ENCODE measurements around the gene SLC6A19. TPM values are rescaled to one million over a fixed set of nuclear protein-coding genes. Genes with fewer than 3 reads are reported as not detected.

SLC6A19 gene
- total RNA-seq, 1 experiment from 2014 or later: 0.04 TPM

- Mint-ChIP-seq H3K9me3 (peaks cover 2% of the 10 kb centered on the region), H3K4me1 (peaks cover 4% of the 10 kb centered on the region), H3K27ac (no peak overlapping the region), H3K27me3 (ENCODE audit: low read depth) (no peaks in the 10 kb centered on the region), H3K36me3 (no peaks in the 10 kb centered on the region), H3K4me3 (no peak overlapping the region)
- ATAC-seq (no peak), DNase-seq (ENCODE audit: low spot score) (no peak)
- CTCF ChIA-PET: interaction anchor here (0.6 to 1.3 kb wide), 3 partner anchors 26 to 104 kb away, joined by 3 to 4 read pairs (median 3); no protein-coding TSS in a partner anchor
- POLR2A ChIA-PET: interaction anchor here (0.6 kb wide), 1 partner anchor 16 kb away, joined by 3 read pairs; no protein-coding TSS in a partner anchor
- TF ChIP-seq, protein P1, sequence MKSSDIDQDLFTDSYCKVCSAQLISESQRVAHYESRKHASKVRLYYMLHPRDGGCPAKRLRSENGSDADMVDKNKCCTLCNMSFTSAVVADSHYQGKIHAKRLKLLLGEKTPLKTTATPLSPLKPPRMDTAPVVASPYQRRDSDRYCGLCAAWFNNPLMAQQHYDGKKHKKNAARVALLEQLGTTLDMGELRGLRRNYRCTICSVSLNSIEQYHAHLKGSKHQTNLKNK (CRISPR knock-in tag; IDR thresholded peaks at IDR 0.05): no peak
- TF ChIP-seq RELA (CRISPR knock-in tag; IDR thresholded peaks at IDR 0.05; ENCODE audit: borderline replicate concordance) (no peak), TEAD1 (CRISPR knock-in tag; IDR thresholded peaks at IDR 0.05) (no peak), NR3C1 (CRISPR knock-in tag; conservative IDR thresholded peaks at IDR 0.05; ENCODE audit: low read depth) (no peak), ZBTB43 (CRISPR knock-in tag; IDR thresholded peaks at IDR 0.05) (no peak), CDX4 (CRISPR knock-in tag; IDR thresholded peaks at IDR 0.05; ENCODE audit: borderline replicate concordance) (no peak), OVOL2 (CRISPR knock-in tag; IDR thresholded peaks at IDR 0.05; ENCODE audit: borderline replicate concordance) (no peak), TCF7 (CRISPR knock-in tag; IDR thresholded peaks at IDR 0.05; ENCODE audit: low read depth) (no peak), FOXJ3 (CRISPR knock-in tag; IDR thresholded peaks at IDR 0.05; ENCODE audit: borderline replicate concordance) (no peak), ZSCAN18 (CRISPR knock-in tag; IDR thresholded peaks at IDR 0.05) (no peak), PRDM15 (CRISPR knock-in tag; IDR thresholded peaks at IDR 0.05) (no peak), CREB1 (CRISPR knock-in tag; IDR thresholded peaks at IDR 0.05) (no peak), ZNF317 (CRISPR knock-in tag; IDR thresholded peaks at IDR 0.05; ENCODE audit: borderline replicate concordance, low read depth) (no peak), ZNF232 (CRISPR knock-in tag; IDR thresholded peaks at IDR 0.05) (no peak), GABPB1 (CRISPR knock-in tag; IDR thresholded peaks at IDR 0.05) (no peak)
These were observed 29.2 kb downstream of the SLC6A19 start for GRCh38 chr5:1230551-1230950.

- H3K4me1 Mint-ChIP-seq: no peaks in the 10 kb centered on the region
- H3K27ac Mint-ChIP-seq: no peak overlapping the region
- ChIA-PET POLR2A (interaction anchor here (0.6 kb wide), 1 partner anchor 15 kb away, joined by 3 read pairs; no protein-coding TSS in a partner anchor), CTCF (interaction anchor here (0.9 to 1.3 kb wide), 2 partner anchors 27 to 57 kb away, joined by 3 to 4 read pairs; no protein-coding TSS in a partner anchor)
- DNase-seq (ENCODE audit: low spot score) (no peak), ATAC-seq (no peak)
- TF ChIP-seq RELA (CRISPR knock-in tag; IDR thresholded peaks at IDR 0.05; ENCODE audit: borderline replicate concordance): no peak
- no peak for TF ChIP-seq SP1 (CRISPR knock-in tag; conservative IDR thresholded peaks at IDR 0.05)
- TF ChIP-seq ZBTB43 (CRISPR knock-in tag; IDR thresholded peaks at IDR 0.05): no peak
- TF ChIP-seq ZNF512 (CRISPR knock-in tag; IDR thresholded peaks at IDR 0.05; ENCODE audit: borderline replicate concordance): no peak
- no peak for TF ChIP-seq JUN (CRISPR knock-in tag; IDR thresholded peaks at IDR 0.05)
- H3K9me3 Mint-ChIP-seq: peaks cover 11% of the 10 kb centered on the region
- H3K4me3 Mint-ChIP-seq: no peak overlapping the region
- H3K36me3 Mint-ChIP-seq: peaks cover 6% of the 10 kb centered on the region
- H3K27me3 Mint-ChIP-seq (ENCODE audit: low read depth): no peaks in the 10 kb centered on the region
These were observed 30.0 kb downstream of the SLC6A19 start for GRCh38 chr5:1231354-1231905.
